HUDEP-2 (cell line): ENCODE results near the gene TMEM178B.
"Not testable (repeated sequence)": the region's sequence is repeated elsewhere in the genome, so short reads cannot be mapped to it uniquely, and the experiment has no call there.

Experiments
- DNase-seq, 76 experiments: peaks; one replicate each; lab custom pipeline; 2025; ENCODE audit not compliant: unreplicated experiment in 76 of 76; lab: John Stamatoyannopoulos, UW

Gene TMEM178B

GRCh38 chr7:141073173-141073640, 657 bp upstream of the TMEM178B start:
- no peak for DNase-seq

- DNase-seq, result no peak
These were observed 513 bp downstream of the TMEM178B start for GRCh38 chr7:141074162-141074991.

- no peak for DNase-seq
These were observed 1.1 kb downstream of the TMEM178B start for GRCh38 chr7:141074997-141075396.

- DNase-seq, result no peak
These were observed 2.5 kb downstream of the TMEM178B start for GRCh38 chr7:141076377-141076776.

GRCh38 chr7:141079219-141079618, 5.4 kb downstream of the TMEM178B start:
- DNase-seq, result no peak

GRCh38 chr7:141089490-141089889, 15.6 kb downstream of the TMEM178B start:
- DNase-seq, result not testable (repeated sequence)

- DNase-seq, result no peak
These were observed 20.6 kb downstream of the TMEM178B start for GRCh38 chr7:141094336-141095070.

- DNase-seq, result peak in 10 of 76 experiments; percentile 0 to 12 (median 2)
These were observed 23.6 kb downstream of the TMEM178B start for GRCh38 chr7:141097430-141097829.

GRCh38 chr7:141102436-141102835, 28.6 kb downstream of the TMEM178B start:
- DNase-seq, result no peak

GRCh38 chr7:141103847-141104429, 30.1 kb downstream of the TMEM178B start:
- DNase-seq, result no peak

- DNase-seq, result no peak
These were observed 39.3 kb downstream of the TMEM178B start for GRCh38 chr7:141113131-141113530.

GRCh38 chr7:141114029-141114664, 40.3 kb downstream of the TMEM178B start:
- DNase-seq, result no peak

- DNase-seq, result no peak
These were observed 42.1 kb downstream of the TMEM178B start for GRCh38 chr7:141115965-141116364.

GRCh38 chr7:141116661-141117060, 42.8 kb downstream of the TMEM178B start:
- not testable (repeated sequence) for DNase-seq

GRCh38 chr7:141118767-141119166, 44.9 kb downstream of the TMEM178B start:
- DNase-seq, result no peak

- no peak for DNase-seq
These were observed 45.3 kb downstream of the TMEM178B start for GRCh38 chr7:141119187-141119586.

GRCh38 chr7:141122736-141123135, 48.9 kb downstream of the TMEM178B start:
- no peak for DNase-seq

GRCh38 chr7:141123522-141123921, 49.7 kb downstream of the TMEM178B start:
- DNase-seq, result no peak

- DNase-seq, result no peak
These were observed 52.2 kb downstream of the TMEM178B start for GRCh38 chr7:141126107-141126506.

GRCh38 chr7:141128506-141128905, 54.6 kb downstream of the TMEM178B start:
- no peak for DNase-seq

GRCh38 chr7:141128931-141129330, 55.1 kb downstream of the TMEM178B start:
- DNase-seq, result no peak
